Stimulated activated CD8-positive, alpha-beta memory T cell treated with anti-CD3 and anti-CD28 coated beads, Interleukin-12 subunit alpha, Interleukin-12 subunit beta, amount 100 ng/mL, for 24 hours (primary cell): Measurements from ENCODE around the gene PPP2R2D.

Source experiments
- DNase-seq: peaks from one replicate; pipeline ENCODE4 v3.0.0-alpha.2; 2020; ENCODE audit errors: extremely low read depth

The PPP2R2D gene

DNA sequence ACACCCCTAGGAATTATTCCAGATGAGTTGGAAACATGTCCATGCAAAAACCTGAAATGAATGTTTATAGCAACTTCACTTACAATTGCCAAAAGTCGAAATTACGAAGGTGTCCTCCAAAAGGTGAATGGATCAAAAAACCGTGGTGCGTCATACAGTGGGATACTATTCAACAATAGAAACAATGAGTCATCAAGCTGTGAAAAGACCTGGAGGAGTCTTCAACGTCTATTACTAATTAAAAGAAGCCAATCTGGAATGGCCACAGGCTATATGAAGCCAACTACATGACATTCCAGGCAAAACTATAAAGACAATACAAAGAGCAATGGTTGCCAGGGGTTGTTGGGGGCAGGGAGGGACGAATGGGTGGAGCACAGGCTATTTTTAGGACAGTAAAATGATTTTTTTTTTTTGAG is 12.6 kb upstream of the PPP2R2D start:
- no peak for DNase-seq

DNA sequence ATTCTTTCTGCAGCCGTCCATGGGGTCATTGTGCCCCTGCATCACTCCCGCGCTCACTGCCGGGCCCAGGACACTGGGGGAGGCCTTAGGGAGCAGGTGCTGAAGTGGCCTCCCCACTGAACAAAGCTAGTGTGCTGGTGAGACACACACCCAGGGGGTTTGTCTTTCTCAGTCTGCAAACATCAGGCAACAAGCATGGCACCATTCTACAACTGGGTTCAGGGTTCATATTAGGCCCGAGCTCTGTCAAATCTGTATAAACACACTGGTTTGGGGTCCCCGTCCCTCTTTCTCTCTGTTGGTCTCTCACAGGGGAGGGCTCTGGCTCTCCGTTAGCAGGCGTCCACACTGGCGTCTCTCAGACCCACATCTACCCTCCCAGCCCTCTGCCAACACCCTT is 11.1 kb upstream of the PPP2R2D start:
- no peak for DNase-seq

DNA sequence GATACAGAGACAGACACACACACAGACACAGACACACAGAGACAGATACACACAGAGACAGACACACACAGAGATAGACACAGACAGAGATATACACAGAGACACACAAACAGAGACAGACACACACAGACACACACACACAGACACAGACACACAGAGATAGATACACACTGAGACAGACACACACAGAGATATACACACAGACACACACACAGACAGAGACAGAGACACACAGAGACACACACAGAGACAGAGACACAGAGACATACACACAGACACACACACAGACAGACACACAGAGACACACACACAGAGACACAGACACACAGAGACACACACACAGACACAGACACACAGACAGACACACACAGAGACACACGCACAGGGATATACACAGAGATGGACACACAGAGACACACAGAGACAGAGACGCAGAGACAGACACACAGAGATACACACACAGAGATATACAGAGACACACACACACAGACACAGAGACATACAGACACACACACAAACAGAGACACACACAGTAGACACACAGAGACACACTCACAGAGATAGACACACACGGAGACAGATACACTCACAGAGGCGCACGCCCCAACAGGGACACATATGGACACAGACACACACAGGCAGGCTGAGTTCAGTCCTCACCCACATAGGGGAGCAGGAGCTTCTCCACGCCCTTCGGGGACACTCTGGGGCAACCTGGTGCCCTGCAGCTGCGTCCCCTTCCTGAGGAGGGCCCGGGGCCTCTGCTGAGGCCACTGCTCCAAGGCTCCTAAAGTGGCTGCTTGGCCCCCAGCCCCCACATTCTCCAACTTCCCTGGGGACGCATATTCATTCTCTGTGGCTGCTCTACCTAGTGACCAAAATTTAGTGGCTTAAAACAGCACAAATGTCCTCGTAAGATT is 10.3 kb upstream of the PPP2R2D start:
- DNase-seq = no peak

DNA sequence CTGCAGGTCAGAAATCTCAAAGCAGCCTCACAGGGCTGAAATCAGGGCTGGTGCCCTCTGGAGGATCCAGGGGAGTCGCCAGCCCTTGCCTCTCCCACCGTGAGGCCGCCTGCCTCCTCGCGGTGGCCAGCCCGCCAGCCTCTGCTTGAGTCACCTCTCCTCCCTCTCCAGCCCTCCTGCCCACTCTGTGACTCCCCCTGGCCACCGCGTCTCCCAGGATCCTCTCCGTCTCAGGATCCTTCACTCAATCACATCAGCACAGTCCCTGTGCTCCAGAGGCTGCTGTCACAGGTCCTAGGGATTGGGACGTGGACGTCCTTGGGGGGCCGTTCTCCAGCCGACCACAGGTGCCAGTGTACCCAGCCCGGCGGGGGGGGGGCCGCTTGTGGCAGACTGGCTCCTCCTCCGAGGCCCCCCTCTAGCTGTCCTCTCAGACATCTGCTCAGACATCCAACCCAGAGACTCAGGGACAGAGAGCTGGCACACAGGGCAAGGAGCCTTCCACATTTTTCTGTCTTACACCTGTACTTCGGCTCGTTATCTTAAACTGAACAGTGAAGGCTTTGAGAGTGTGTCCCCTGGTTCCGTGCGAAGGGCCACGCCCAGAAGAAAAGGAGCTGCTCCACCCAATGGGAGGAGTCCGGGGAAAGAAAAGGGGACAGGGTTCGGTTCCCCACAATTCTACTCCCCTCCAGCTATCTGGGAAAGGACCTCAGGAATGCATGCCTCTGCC is 9.4 kb upstream of the PPP2R2D start:
- DNase-seq = no peak

DNA sequence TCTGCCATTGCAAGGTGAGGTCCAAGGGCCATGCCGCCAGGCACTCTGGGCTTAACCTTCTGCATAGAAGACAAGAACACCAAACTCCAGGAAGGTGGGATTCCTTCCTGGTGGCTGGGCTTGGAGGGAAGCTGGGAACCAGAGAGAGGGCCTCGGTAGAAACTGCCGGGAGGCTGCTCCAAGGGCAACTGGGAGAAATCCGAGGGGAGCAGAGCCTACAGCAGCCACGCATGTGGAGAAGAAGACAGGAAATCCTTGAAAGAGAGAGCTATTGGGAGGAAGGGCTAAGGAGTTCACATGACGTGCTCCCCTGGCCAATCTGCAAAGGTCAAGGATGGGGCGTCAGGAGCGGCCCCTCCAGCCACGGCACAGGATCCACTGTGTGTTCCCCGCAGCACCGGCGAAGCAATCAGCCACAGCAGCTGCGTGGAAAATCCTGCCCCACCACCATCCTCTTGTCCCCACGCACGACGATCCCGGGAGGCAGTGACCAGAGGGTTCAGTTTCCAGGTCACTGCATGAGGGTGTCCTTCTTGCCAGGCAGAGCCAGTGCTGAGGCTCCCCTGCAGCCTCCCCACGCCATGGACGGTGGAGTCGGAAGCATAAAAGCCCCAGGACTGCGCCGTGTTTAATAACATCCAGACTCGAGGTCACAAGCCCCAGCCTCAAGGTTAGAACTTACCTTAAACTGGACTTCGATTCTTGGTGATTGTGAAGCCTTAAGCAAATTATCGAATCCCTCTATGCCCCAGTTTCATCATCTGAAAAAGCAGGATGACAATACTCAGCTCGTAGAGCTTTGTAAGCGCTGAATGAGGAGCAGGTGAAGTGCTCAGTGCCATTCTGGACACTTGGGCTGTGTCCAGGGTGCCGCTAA is 8.6 kb upstream of the PPP2R2D start:
- DNase-seq = no peak

DNA sequence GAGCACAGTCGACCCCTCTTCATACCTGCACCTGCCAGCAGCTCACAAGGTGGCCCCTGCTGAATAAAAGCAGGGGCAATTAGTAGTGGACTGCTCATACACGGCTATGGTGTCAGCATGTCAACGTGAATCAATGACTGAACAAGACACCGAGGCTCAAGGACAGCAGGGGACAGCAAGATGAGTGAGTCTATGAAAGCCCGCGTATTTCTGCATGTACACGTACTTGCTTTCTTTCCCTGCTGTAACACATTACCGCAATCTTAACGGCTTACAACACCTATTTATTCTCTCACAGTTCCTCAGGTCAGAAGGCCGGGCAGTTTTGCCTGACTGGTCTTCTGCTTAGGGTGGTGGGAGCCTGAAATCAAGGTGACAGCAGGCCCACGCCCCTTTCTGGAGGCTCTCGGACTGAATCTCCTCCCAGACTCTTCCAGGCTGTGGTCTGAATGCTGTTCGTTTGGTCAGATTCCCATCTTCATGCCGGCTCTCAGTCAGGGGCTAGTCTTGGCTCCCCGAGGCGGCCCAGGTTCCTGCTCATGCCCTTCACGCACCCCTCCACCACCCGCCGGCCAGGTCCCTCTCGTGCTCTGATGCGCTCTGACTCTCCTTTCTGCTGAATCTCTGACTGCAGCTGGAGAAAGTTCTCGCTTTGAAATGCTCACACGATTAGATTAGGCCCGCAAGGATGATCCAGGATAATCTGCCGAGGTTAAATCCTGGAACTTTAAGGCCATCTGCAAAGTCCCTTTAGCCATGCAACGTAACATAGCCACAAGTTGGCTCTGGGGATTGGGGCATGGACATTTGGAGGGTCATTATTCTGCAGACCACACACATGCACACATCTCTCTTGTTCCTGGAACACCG is 7.8 kb upstream of the PPP2R2D start:
- DNase-seq = no peak

DNA sequence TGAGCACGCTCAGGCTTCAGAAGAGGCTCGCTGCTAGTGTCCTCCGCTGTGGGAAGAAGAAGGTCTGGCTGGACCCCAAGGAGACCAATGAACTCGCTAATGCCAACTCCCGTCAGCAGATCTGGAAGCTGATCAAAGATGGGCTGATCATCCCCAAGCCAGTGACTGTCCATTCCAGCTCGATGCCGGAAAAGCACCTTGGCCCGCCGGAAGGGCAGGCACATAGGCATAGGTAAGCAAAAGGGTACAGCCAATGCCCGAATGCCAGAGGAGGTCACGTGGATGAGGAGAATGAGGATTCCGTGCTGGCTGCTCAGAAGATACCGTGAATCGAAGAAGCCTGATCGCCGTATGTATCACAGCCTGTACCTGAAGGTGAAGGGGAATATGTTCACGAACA is 5.7 kb upstream of the PPP2R2D start:
- no peak for DNase-seq

DNA sequence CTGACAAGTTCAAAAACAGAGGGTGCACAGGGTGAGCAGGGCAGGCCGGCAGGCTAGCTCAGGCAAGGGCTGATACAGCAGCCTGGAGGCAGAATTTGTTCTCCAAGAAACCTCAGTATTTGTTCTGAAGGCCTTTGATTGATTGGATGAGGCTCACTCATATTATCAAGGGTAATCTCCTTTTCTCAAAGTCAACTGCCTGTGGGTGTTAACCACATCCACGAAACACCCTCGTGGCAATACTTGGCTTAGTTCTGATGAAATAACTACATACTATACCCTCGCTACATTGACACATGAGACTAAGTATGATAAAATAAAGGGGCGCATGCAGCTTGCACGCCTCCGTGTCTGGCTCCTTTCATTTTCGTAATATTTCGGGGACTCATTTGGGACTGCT is 4.4 kb upstream of the PPP2R2D start:
- no peak for DNase-seq

DNA sequence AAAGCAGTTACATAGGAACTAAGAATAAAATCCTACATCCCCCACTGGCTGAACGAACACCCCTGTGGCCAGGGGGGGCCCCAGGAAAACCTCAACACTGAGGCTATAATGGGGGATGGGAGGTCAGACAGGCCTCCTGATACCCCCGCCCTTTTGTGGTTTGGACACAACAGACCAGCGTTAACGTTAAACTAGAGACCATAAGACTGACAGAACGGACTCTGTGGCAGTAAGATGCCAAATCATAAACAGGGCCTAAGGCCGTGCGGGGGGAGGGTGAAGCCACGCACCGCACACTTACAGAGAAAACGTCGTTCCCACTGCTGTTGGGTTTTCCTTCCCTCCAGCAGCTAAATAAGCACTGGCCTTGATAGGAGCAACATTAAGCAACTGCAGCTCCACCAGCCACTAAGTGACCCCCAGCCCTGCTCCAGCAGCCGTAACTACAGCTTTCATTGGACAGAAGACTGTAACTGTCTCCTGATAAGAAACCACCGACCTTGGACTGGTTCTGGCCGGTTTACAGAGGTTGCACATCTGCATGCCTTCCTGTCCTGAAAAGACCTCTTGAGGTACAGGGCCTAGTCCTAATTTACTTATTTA is 3.4 kb upstream of the PPP2R2D start:
- DNase-seq = no peak

DNA sequence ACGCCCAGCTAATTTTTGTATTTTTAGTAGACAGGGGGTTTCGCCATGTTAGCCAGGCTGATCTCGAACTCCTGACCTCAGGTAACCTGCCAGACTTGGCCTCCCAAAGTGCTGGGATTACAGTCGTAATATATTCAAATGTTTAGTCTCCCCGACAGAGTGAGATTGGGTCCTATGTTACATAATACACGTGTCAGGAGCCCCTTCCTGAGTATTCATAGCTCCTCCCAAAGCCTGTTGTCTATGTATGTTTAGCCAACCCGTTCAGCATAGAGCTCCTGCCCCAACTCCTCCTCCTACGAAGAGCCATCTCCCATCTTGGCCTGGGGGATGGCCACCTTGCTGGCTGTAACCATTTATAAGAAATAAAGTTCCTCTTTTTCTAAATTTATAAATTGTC is 2.7 kb upstream of the PPP2R2D start:
- no peak for DNase-seq

DNA sequence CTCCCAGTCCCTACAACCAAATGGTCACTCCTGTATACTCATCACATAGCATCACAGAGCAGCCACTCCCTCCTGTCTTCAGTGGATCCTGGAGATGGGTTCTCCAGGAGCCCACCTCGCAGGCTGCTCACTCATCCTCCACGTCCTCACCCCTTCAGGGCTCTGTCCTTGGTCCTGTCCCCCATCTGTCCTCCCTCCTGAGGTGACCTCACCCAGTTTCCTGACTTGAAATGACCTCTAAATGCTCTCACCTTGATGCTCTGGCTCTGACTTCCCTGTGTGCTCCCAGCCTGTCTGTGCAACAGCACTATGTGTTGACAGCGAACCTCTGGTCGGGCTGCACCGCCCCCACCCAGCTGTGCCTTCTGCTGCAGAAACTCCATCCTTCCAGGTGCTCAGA is 2.1 kb upstream of the PPP2R2D start:
- DNase-seq = no peak

DNA sequence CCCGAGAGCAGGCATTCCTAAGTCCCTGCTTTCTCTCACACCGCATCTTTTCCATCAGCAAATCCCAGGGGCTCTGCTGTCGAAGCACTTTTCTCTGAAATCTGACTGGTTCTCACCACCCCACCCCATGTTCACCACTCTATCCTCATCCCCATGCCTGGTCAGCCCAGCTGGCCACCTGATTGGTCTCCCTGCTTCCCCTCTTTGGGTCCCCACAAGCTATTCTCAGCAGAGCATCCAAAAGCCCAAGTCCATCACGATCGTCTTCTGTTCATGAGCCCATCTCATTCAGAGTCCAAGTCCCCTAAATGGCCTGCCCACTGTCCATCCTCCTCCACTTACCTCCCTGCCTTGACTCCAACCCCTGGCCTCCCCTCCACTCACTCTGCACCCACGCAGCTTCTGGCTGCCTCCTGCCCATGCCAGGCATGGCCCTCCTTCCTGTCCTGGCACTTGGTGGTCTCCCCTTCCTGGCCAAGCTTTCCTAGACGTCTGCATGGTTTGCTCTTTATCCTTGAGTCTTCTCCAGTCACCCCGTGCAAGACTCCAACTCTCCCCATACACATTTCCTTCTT is 1.6 kb upstream of the PPP2R2D start:
- DNase-seq = no peak

DNA sequence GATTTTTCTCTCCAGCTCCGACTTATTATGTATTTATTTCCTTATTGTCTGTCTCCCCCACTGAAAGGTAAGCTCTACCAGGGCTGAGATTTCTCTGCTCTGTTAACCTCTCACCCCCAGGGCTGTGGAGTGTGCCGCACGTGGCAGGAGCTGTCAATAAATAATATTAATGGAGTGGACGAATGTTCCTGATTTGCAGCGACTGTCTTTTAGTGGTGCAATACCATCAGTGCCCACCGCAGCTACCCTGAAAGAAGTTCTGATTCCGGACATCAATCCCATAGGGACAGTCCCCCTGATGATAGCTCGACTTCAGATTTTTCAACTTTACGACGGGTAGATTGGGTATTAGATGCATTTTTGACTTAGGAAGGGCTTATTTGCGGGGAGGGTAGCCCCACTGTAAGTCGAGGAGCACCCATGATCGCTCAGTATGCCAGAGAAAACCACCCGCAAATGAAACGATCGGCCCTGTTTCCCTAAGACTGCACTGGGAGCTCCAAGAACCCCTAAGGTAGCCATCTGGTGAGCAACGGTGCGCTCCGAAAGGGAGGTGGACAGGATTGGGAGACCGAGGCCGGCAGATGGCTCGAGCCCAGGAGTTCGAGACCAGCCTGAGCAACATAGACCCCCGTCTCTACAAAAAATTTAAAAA is 986 bp upstream of the PPP2R2D start:
- no peak for DNase-seq

DNA sequence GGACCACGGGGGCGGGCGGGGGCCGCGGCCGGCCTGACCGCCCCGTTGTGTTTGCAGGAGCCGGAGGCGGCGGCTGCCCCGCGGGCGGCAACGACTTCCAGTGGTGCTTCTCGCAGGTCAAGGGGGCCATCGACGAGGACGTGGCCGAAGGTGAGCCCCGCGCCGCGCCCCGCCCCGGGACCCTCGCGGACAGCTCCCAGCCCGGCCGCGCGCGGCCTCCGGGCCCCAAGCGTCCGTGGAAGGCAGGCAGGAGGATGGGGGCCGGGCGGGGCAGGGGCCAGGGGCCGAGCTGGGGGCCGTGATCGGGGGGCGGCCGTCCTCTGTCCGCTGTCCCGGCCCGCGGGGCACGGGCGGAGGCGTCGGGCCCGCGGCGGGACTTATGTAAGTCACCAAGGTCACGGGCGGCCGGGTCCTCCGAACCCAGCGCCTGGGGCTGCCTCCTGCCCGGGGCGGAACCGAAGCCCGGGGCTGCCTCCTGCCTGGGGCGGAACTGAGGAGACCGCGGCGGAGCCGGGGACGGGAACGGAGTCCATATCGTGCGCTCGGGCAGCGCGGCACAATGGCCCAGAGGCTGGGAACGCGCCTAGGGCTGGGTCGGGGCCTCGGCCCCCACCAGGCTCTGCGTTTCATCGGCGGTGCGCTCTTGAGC is 497 bp downstream of the PPP2R2D start:
- no peak for DNase-seq

DNA sequence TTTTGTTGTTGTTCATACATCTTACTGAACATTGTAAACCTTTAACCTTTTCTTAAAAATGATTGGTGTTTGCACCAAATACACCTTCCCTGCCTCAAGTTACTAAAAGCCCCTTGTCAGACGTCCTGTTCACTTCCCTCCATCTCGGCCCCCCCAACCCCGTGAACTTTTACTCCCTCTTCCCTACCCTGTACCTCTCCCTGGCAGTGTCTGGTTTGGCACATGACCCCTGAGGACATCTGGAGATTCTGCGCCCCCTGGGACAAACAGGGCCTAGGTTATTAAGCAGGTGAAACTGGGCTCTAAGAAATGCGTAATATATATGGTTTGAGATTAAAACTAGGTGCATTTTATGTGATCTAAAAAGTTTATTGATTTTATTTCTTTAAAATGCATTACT is 1.4 kb downstream of the PPP2R2D start:
- no peak for DNase-seq

DNA sequence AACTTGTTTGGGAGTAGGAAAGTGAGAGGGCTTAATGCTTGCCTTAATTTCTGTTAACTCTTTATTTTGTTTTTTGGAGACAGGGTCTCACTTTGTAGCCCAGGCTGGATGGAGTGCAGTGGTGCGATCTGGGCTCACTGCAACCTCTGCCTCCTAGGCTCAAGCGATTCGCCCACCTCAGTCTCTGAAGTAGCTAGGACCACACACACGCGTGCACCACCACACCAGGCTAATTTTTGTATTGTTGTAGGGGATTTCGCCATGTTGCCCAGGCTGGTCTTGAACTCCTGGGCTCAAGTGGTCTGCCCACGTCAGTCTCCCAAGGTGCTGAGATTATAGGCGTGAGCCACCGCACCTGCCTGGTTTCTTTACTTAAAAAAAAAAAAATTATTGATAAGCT is 1.9 kb downstream of the PPP2R2D start:
- no peak for DNase-seq

DNA sequence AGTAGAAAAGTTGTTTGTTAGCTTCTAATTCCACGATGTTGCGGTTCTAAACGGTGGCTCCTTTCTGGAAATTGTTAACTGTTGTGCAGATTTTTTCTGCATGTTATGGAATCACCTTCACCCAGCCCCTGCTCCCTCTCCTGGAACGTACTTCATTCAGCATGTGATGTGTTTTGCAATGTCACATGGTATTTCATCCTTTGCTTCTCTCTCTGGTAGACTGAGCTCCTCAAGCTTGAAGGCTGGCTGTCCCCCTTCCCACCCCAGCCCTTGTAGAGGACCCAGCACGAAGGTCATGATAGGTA is 4.4 kb downstream of the PPP2R2D start:
- no peak for DNase-seq

DNA sequence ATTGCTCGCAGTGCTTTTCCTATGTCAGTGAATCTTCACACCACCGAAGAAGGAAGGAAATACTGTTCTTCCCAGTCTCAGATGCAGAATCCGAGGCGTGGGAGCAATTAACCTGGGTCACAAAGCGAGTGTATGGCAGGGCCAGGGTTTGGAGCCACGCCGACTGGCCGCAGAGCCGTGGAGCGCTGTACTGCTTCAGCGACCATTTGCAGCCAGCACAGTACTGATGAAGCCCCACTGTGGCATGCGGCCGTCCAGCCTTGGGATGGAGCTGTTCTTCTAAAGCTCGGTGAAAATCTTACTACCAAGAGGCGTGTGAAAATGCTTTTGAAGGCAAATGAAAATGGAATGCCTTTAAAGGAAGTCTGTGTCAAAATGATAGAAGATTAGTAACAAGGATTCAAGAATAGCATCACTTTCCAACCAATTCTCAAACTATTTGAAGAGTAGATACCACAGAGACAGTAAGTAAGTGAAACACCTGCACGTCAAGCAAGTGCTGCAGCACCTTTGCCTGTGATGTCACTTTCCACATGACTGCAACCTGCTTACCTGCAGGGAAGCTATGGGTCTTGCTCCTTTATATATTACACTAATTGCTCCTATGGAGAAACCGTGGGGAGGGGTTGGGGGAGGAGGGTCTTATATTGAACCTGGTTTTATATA is 4.9 kb downstream of the PPP2R2D start:
- no peak for DNase-seq

DNA sequence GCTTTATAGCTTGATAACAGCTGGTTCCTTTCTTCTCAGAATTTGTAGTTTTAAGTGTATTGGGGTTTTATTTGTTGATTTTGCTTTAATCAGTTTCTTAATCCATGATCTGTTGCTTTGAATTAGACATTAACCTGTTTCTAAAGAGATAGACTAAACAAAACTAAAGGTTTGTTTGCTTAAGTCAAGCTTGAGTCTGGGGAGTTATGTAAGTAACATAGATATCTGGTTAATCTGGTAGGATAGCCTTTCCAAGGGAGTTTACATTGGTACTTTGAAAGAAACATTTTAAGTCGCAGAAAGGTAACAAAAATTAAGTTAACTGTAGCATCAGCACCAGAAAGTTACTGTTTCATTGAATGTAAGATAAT is 5.4 kb downstream of the PPP2R2D start:
- no peak for DNase-seq
